Measurements from ENCODE around the gene SCT. TPM values are rescaled to one million over a fixed set of nuclear protein-coding genes. Genes with fewer than 3 reads are reported as not detected.

The SCT gene
- total and polyA plus RNA-seq, 4 donors, result not detected

- peaks cover 0 to 35% (median 4%) of the 10 kb centered on the region in 4 donors for H3K36me3 ChIP-seq (ENCODE audit: control insufficient read depth in 4 of 4, insufficient read depth in 4 of 4, low read length in 4 of 4)
- no peak overlapping the region for H3K9ac ChIP-seq (ENCODE audit: insufficient read depth in 1 of 2, low read length in 2 of 2)
- DNase-seq (no peak), ATAC-seq (ENCODE audit: insufficient read depth, low FRiP score) (no peak)
- H3K9me3 ChIP-seq (ENCODE audit: control insufficient read depth in 4 of 4, insufficient read depth in 3 of 4, low read length in 3 of 4), result peaks cover 0 to 4% (median 0%) of the 10 kb centered on the region in 4 donors
- WGBS, 2 donors, result 90 to 92% methylated on average over 14 of the region's 14 CpGs
- H3K27ac ChIP-seq (ENCODE audit: low read depth in 1 of 2, low read length in 1 of 2), result no peak overlapping the region
- peaks cover 0 to 4% (median 0%) of the 10 kb centered on the region in 5 donors for H3K4me1 ChIP-seq (ENCODE audit: control insufficient read depth in 5 of 5, insufficient read depth in 5 of 5, low read length in 5 of 5)
- TF ChIP-seq, protein P1, sequence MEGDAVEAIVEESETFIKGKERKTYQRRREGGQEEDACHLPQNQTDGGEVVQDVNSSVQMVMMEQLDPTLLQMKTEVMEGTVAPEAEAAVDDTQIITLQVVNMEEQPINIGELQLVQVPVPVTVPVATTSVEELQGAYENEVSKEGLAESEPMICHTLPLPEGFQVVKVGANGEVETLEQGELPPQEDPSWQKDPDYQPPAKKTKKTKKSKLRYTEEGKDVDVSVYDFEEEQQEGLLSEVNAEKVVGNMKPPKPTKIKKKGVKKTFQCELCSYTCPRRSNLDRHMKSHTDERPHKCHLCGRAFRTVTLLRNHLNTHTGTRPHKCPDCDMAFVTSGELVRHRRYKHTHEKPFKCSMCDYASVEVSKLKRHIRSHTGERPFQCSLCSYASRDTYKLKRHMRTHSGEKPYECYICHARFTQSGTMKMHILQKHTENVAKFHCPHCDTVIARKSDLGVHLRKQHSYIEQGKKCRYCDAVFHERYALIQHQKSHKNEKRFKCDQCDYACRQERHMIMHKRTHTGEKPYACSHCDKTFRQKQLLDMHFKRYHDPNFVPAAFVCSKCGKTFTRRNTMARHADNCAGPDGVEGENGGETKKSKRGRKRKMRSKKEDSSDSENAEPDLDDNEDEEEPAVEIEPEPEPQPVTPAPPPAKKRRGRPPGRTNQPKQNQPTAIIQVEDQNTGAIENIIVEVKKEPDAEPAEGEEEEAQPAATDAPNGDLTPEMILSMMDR (IDR thresholded peaks at IDR 0.05; ENCODE audit: control extremely low read depth, extremely low read depth), result no peak
- no peak overlapping the region for H3K4me3 ChIP-seq
- H3K27me3 ChIP-seq (ENCODE audit: control insufficient read depth in 3 of 3, insufficient read depth in 3 of 3, low read length in 2 of 3), result no peaks in the 10 kb centered on the region
Observed at GRCh38 chr11:657691-658126, 30.7 kb upstream of the SCT start.

GRCh38 chr11:656866-657265 lies 29.9 kb upstream of the SCT start:
- Histone ChIP-seq H3K27me3 (ENCODE audit: control insufficient read depth in 3 of 3, insufficient read depth in 3 of 3, low read length in 2 of 3) (no peaks in the 10 kb centered on the region), H3K27ac (ENCODE audit: low read depth in 1 of 2, low read length in 1 of 2) (no peak overlapping the region), H3K9ac (ENCODE audit: insufficient read depth in 1 of 2, low read length in 2 of 2) (no peak overlapping the region), H3K36me3 (ENCODE audit: control insufficient read depth in 4 of 4, insufficient read depth in 4 of 4, low read length in 4 of 4) (peaks cover 0 to 35% (median 4%) of the 10 kb centered on the region in 4 donors), H3K4me3 (no peak overlapping the region), H3K4me1 (ENCODE audit: control insufficient read depth in 5 of 5, insufficient read depth in 5 of 5, low read length in 5 of 5) (peaks cover 0 to 2% (median 0%) of the 10 kb centered on the region in 5 donors), H3K9me3 (ENCODE audit: control insufficient read depth in 4 of 4, insufficient read depth in 3 of 4, low read length in 3 of 4) (peaks cover 0 to 4% (median 0%) of the 10 kb centered on the region in 4 donors)
- ATAC-seq (ENCODE audit: insufficient read depth, low FRiP score), result no peak
- TF ChIP-seq, protein P1 (IDR thresholded peaks at IDR 0.05; ENCODE audit: control extremely low read depth, extremely low read depth), result no peak
- WGBS, 2 donors, result 90 to 91% methylated on average over 7 of the region's 7 CpGs
- no peak for DNase-seq

DNA sequence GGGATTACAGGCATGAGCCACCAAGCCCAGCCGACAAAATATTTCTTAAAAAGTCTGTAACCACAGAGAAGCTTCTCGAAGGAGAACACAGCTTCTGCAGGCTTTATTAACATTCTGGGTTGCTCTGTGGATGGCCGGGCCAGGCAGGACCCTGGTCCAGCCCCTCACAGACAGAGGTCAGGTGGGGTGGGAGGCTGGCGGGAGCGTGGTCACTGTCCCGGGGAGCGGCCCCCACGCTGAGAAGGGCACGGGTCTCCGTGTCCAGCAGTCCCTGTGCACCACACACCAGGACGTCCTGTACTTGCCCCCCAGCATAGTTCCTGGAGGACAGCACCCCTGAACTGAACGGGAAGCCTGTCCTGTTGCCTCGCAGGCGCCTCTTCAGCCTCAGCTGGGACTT lies 29.4 kb upstream of the SCT start:
- 93 to 94% methylated on average over 14 of the region's 14 CpGs for WGBS, 2 donors
- ATAC-seq (ENCODE audit: insufficient read depth, low FRiP score), result no peak

More for the DNA sequence above, 29.4 kb upstream of the SCT start:
- H3K4me1 ChIP-seq (ENCODE audit: control insufficient read depth in 5 of 5, insufficient read depth in 5 of 5, low read length in 5 of 5), result peaks cover 0 to 2% (median 0%) of the 10 kb centered on the region in 5 donors
- TF ChIP-seq, protein P1 (IDR thresholded peaks at IDR 0.05; ENCODE audit: control extremely low read depth, extremely low read depth), result no peak
- no peak overlapping the region for H3K9ac ChIP-seq (ENCODE audit: insufficient read depth in 1 of 2, low read length in 2 of 2)
- peaks cover 0 to 4% (median 0%) of the 10 kb centered on the region in 4 donors for H3K9me3 ChIP-seq (ENCODE audit: control insufficient read depth in 4 of 4, insufficient read depth in 3 of 4, low read length in 3 of 4)
- H3K27ac ChIP-seq (ENCODE audit: low read depth in 1 of 2, low read length in 1 of 2), result no peak overlapping the region
- peaks cover 0 to 32% (median 4%) of the 10 kb centered on the region in 4 donors for H3K36me3 ChIP-seq (ENCODE audit: control insufficient read depth in 4 of 4, insufficient read depth in 4 of 4, low read length in 4 of 4)
- no peak overlapping the region for H3K4me3 ChIP-seq
- no peak for DNase-seq
- H3K27me3 ChIP-seq (ENCODE audit: control insufficient read depth in 3 of 3, insufficient read depth in 3 of 3, low read length in 2 of 3), result no peaks in the 10 kb centered on the region
